HUES64 (cell line): Measurements from ENCODE around the gene ZFP82.

ENCODE experiments used
- H3K27ac ChIP-seq: 2 replicates; pipeline ENCODE4 v1.7.0; 2013; ENCODE audit warnings: low read depth, low read length, inconsistent platforms
- H3K27me3 ChIP-seq: 2 replicates; pipeline ENCODE4 v1.6.1; 2013; ENCODE audit warnings: mild to moderate bottlenecking, low read length; ENCODE audit not compliant: insufficient read depth
- H3K36me3 ChIP-seq: 2 replicates; pipeline ENCODE4 v1.6.1; 2013; ENCODE audit warnings: mild to moderate bottlenecking, low read length; ENCODE audit not compliant: insufficient read depth
- H3K4me1 ChIP-seq: 2 replicates; pipeline ENCODE4 v1.6.1; 2013; ENCODE audit warnings: mild to moderate bottlenecking, low read length, moderate library complexity; ENCODE audit not compliant: insufficient read depth
- H3K4me3 ChIP-seq: 2 replicates; pipeline ENCODE4 v1.5.1; 2013; ENCODE audit warnings: mild to moderate bottlenecking, low read length, moderate library complexity
- H3K9ac ChIP-seq: 2 replicates; pipeline ENCODE4 v1.6.1; 2013; ENCODE audit warnings: mild to moderate bottlenecking, low read depth, low read length
- H3K9me3 ChIP-seq: 2 replicates; pipeline ENCODE4 v1.6.1; 2013; ENCODE audit warnings: low read depth, low read length; ENCODE audit not compliant: insufficient read depth
- WGBS: fragments of 150-250, 120-280 bp; methylation state at CpG from one replicate; pipeline ENCODE4 v1.1.7; 2013; ENCODE audit warnings: missing lambda C conversion rate; 5-methylcytosine and 5-hydroxymethylcytosine counted together

The ZFP82 gene

GRCh38 chr19:36371886-36372285 is 46.6 kb downstream of the ZFP82 start:
- no peak overlapping the region for H3K4me3 ChIP-seq
- H3K9me3 ChIP-seq, result no peaks in the 10 kb centered on the region
- no peaks in the 10 kb centered on the region for H3K4me1 ChIP-seq
- no peaks in the 10 kb centered on the region for H3K27me3 ChIP-seq
- no peak overlapping the region for H3K9ac ChIP-seq
- peaks cover 4% of the 10 kb centered on the region; the same call in 1 of the 2 replicates for H3K36me3 ChIP-seq
- no peak overlapping the region for H3K27ac ChIP-seq

GRCh38 chr19:36363845-36364244 is 54.6 kb downstream of the ZFP82 start:
- no peaks in the 10 kb centered on the region for H3K9me3 ChIP-seq
- no peaks in the 10 kb centered on the region for H3K27me3 ChIP-seq
- H3K27ac ChIP-seq, result no peak overlapping the region
- H3K4me1 ChIP-seq, result no peaks in the 10 kb centered on the region
- WGBS, result 92% methylated on average over 6 of the region's 6 CpGs
- peaks cover 46% of the 10 kb centered on the region for H3K36me3 ChIP-seq
- H3K9ac ChIP-seq, result no peak overlapping the region
- no peak overlapping the region for H3K4me3 ChIP-seq
